Measurements from ENCODE around the gene KLHL26.

Gene KLHL26

GRCh38 chr19:18666784-18667183 is 30.0 kb downstream of the KLHL26 start:
- Histone ChIP-seq H3K4me1 (ENCODE audit: control insufficient read depth, insufficient read depth, low read length) (peaks cover 2% of the 10 kb centered on the region), H3K4me3 (ENCODE audit: low read length) (no peak overlapping the region), H3K27ac (ENCODE audit: low read length) (no peak overlapping the region), H3K27me3 (ENCODE audit: control insufficient read depth, insufficient read depth, low read length) (no peaks in the 10 kb centered on the region), H3K9me3 (ENCODE audit: control insufficient read depth, insufficient read depth, low read length) (no peaks in the 10 kb centered on the region), H3K36me3 (ENCODE audit: control insufficient read depth, insufficient read depth, low read length) (peaks cover 20% of the 10 kb centered on the region)
- no CpG with 5 or more reads among the region's 5 CpGs for WGBS (ENCODE audit: insufficient coverage, insufficient read length)
- DNase-seq (ENCODE audit: low read depth, low spot score), result no peak

GRCh38 chr19:18667531-18668251 is 30.9 kb downstream of the KLHL26 start:
- WGBS (ENCODE audit: insufficient coverage, insufficient read length), result no CpG with 5 or more reads among the region's 55 CpGs

GRCh38 chr19:18668252-18668631 is 31.4 kb downstream of the KLHL26 start:
- no peak for DNase-seq (ENCODE audit: low read depth, low spot score)
- no CpG with 5 or more reads among the region's 38 CpGs for WGBS (ENCODE audit: insufficient coverage, insufficient read length)
- Histone ChIP-seq H3K27me3 (ENCODE audit: control insufficient read depth, insufficient read depth, low read length) (no peaks in the 10 kb centered on the region), H3K27ac (ENCODE audit: low read length) (no peak overlapping the region), H3K9me3 (ENCODE audit: control insufficient read depth, insufficient read depth, low read length) (no peaks in the 10 kb centered on the region), H3K36me3 (ENCODE audit: control insufficient read depth, insufficient read depth, low read length) (peaks cover 20% of the 10 kb centered on the region), H3K4me3 (ENCODE audit: low read length) (no peak overlapping the region), H3K4me1 (ENCODE audit: control insufficient read depth, insufficient read depth, low read length) (peaks cover 2% of the 10 kb centered on the region)

More at GRCh38 chr19:18667531-18668251, 30.9 kb downstream of the KLHL26 start:
- Histone ChIP-seq H3K4me3 (ENCODE audit: low read length) (no peak overlapping the region), H3K27me3 (ENCODE audit: control insufficient read depth, insufficient read depth, low read length) (no peaks in the 10 kb centered on the region), H3K27ac (ENCODE audit: low read length) (no peak overlapping the region), H3K9me3 (ENCODE audit: control insufficient read depth, insufficient read depth, low read length) (no peaks in the 10 kb centered on the region), H3K4me1 (ENCODE audit: control insufficient read depth, insufficient read depth, low read length) (peaks cover 2% of the 10 kb centered on the region), H3K36me3 (ENCODE audit: control insufficient read depth, insufficient read depth, low read length) (peaks cover 20% of the 10 kb centered on the region)
- no peak for DNase-seq (ENCODE audit: low read depth, low spot score)

- H3K27me3 ChIP-seq (ENCODE audit: control insufficient read depth, insufficient read depth, low read length), result no peaks in the 10 kb centered on the region
- no peaks in the 10 kb centered on the region for H3K9me3 ChIP-seq (ENCODE audit: control insufficient read depth, insufficient read depth, low read length)
- H3K4me1 ChIP-seq (ENCODE audit: control insufficient read depth, insufficient read depth, low read length), result peaks cover 2% of the 10 kb centered on the region
- no CpG with 5 or more reads among the region's 58 CpGs for WGBS (ENCODE audit: insufficient coverage, insufficient read length)
- DNase-seq (ENCODE audit: low read depth, low spot score), result no peak
- H3K4me3 ChIP-seq (ENCODE audit: low read length), result no peak overlapping the region
- H3K27ac ChIP-seq (ENCODE audit: low read length), result no peak overlapping the region
- peaks cover 20% of the 10 kb centered on the region for H3K36me3 ChIP-seq (ENCODE audit: control insufficient read depth, insufficient read depth, low read length)
Observed at GRCh38 chr19:18668744-18669523, 32.1 kb downstream of the KLHL26 start.

- Histone ChIP-seq H3K27me3 (ENCODE audit: control insufficient read depth, insufficient read depth, low read length) (no peaks in the 10 kb centered on the region), H3K9me3 (ENCODE audit: control insufficient read depth, insufficient read depth, low read length) (no peaks in the 10 kb centered on the region), H3K4me3 (ENCODE audit: low read length) (no peak overlapping the region), H3K4me1 (ENCODE audit: control insufficient read depth, insufficient read depth, low read length) (peaks cover 2% of the 10 kb centered on the region), H3K27ac (ENCODE audit: low read length) (no peak overlapping the region), H3K36me3 (ENCODE audit: control insufficient read depth, insufficient read depth, low read length) (peaks cover 20% of the 10 kb centered on the region)
- no CpG with 5 or more reads among the region's 12 CpGs for WGBS (ENCODE audit: insufficient coverage, insufficient read length)
- no peak for DNase-seq (ENCODE audit: low read depth, low spot score)
Observed at GRCh38 chr19:18669524-18669817, 32.6 kb downstream of the KLHL26 start.

GRCh38 chr19:18669883-18670282 is 33.1 kb downstream of the KLHL26 start:
- WGBS (ENCODE audit: insufficient coverage, insufficient read length), result no CpG with 5 or more reads among the region's 11 CpGs
- no peak overlapping the region for H3K27ac ChIP-seq (ENCODE audit: low read length)

GRCh38 chr19:18670312-18670711 is 33.5 kb downstream of the KLHL26 start:
- no peak overlapping the region for H3K27ac ChIP-seq (ENCODE audit: low read length)
- no peak overlapping the region for H3K4me3 ChIP-seq (ENCODE audit: low read length)
- H3K9me3 ChIP-seq (ENCODE audit: control insufficient read depth, insufficient read depth, low read length), result no peaks in the 10 kb centered on the region
- no peaks in the 10 kb centered on the region for H3K27me3 ChIP-seq (ENCODE audit: control insufficient read depth, insufficient read depth, low read length)
- DNase-seq (ENCODE audit: low read depth, low spot score), result no peak
- H3K4me1 ChIP-seq (ENCODE audit: control insufficient read depth, insufficient read depth, low read length), result peaks cover 2% of the 10 kb centered on the region
- peaks cover 20% of the 10 kb centered on the region for H3K36me3 ChIP-seq (ENCODE audit: control insufficient read depth, insufficient read depth, low read length)
- WGBS (ENCODE audit: insufficient coverage, insufficient read length), result no CpG with 5 or more reads among the region's 13 CpGs

More at GRCh38 chr19:18669883-18670282, 33.1 kb downstream of the KLHL26 start:
- Histone ChIP-seq H3K27me3 (ENCODE audit: control insufficient read depth, insufficient read depth, low read length) (no peaks in the 10 kb centered on the region), H3K4me3 (ENCODE audit: low read length) (no peak overlapping the region), H3K36me3 (ENCODE audit: control insufficient read depth, insufficient read depth, low read length) (peaks cover 20% of the 10 kb centered on the region), H3K4me1 (ENCODE audit: control insufficient read depth, insufficient read depth, low read length) (peaks cover 2% of the 10 kb centered on the region), H3K9me3 (ENCODE audit: control insufficient read depth, insufficient read depth, low read length) (no peaks in the 10 kb centered on the region)
- DNase-seq (ENCODE audit: low read depth, low spot score), result no peak

- no peak for DNase-seq (ENCODE audit: low read depth, low spot score)
- H3K4me1 ChIP-seq (ENCODE audit: control insufficient read depth, insufficient read depth, low read length), result peaks cover 2% of the 10 kb centered on the region
- peaks cover 20% of the 10 kb centered on the region for H3K36me3 ChIP-seq (ENCODE audit: control insufficient read depth, insufficient read depth, low read length)
- no CpG with 5 or more reads among the region's 35 CpGs for WGBS (ENCODE audit: insufficient coverage, insufficient read length)
- no peaks in the 10 kb centered on the region for H3K9me3 ChIP-seq (ENCODE audit: control insufficient read depth, insufficient read depth, low read length)
- H3K27me3 ChIP-seq (ENCODE audit: control insufficient read depth, insufficient read depth, low read length), result no peaks in the 10 kb centered on the region
- no peak overlapping the region for H3K4me3 ChIP-seq (ENCODE audit: low read length)
- H3K27ac ChIP-seq (ENCODE audit: low read length), result no peak overlapping the region
Observed at GRCh38 chr19:18671303-18672043, 34.6 kb downstream of the KLHL26 start.

GRCh38 chr19:18672044-18672451 is 35.2 kb downstream of the KLHL26 start:
- DNase-seq (ENCODE audit: low read depth, low spot score), result no peak
- Histone ChIP-seq H3K27ac (ENCODE audit: low read length) (no peak overlapping the region), H3K4me1 (ENCODE audit: control insufficient read depth, insufficient read depth, low read length) (peaks cover 2% of the 10 kb centered on the region), H3K36me3 (ENCODE audit: control insufficient read depth, insufficient read depth, low read length) (peaks cover 20% of the 10 kb centered on the region), H3K4me3 (ENCODE audit: low read length) (no peak overlapping the region), H3K9me3 (ENCODE audit: control insufficient read depth, insufficient read depth, low read length) (no peaks in the 10 kb centered on the region), H3K27me3 (ENCODE audit: control insufficient read depth, insufficient read depth, low read length) (no peaks in the 10 kb centered on the region)
- no CpG with 5 or more reads among the region's 24 CpGs for WGBS (ENCODE audit: insufficient coverage, insufficient read length)

GRCh38 chr19:18672606-18673337 is 35.9 kb downstream of the KLHL26 start:
- Histone ChIP-seq H3K27ac (ENCODE audit: low read length) (no peak overlapping the region), H3K4me1 (ENCODE audit: control insufficient read depth, insufficient read depth, low read length) (peaks cover 2% of the 10 kb centered on the region), H3K27me3 (ENCODE audit: control insufficient read depth, insufficient read depth, low read length) (no peaks in the 10 kb centered on the region), H3K9me3 (ENCODE audit: control insufficient read depth, insufficient read depth, low read length) (no peaks in the 10 kb centered on the region), H3K4me3 (ENCODE audit: low read length) (no peak overlapping the region), H3K36me3 (ENCODE audit: control insufficient read depth, insufficient read depth, low read length) (peaks cover 16% of the 10 kb centered on the region)
- no peak for DNase-seq (ENCODE audit: low read depth, low spot score)
- no CpG with 5 or more reads among the region's 13 CpGs for WGBS (ENCODE audit: insufficient coverage, insufficient read length)

All from iPS DF 6.9 (cell line).